HCT116 (cell line): ENCODE data around the gene NAA16. TPM values are rescaled to one million over a fixed set of nuclear protein-coding genes. Genes with fewer than 3 reads are reported as not detected.

Source experiments
- ATAC-seq: fragments of 200-7000 bp; cut with Tn5 transposase; 2 replicates; pipeline ENCODE4 v1.9.1; 2020; ENCODE audit warnings: mild to moderate bottlenecking, moderate library complexity
- BruUV-seq: library from RNA; stranded (reverse); fragments of 400-500 nt; replicated peaks from 2 replicates; lab custom pipeline; 2021; lab: Mats Ljungman, UMichigan
- CTCF ChIA-PET: fragments of 300-600 bp; sonication (Branson Sonifier 250); formaldehyde crosslinking; loops from one replicate; lab custom pipeline; 2021; ENCODE audit warnings: antibody characterized with exemption; lab: Charles Lee
- POLR2A ChIA-PET: fragments of 300-600, 350-600 bp; sonication (Branson Sonifier 250); formaldehyde crosslinking; loops from one replicate; lab custom pipeline; 2021; ENCODE audit warnings: antibody characterized with exemption; lab: Charles Lee
- RAD21 ChIA-PET, 2 experiments: fragments of 300-600 bp; sonication (Branson Sonifier 250); formaldehyde crosslinking; loops; one replicate each; lab custom pipeline; 2023; ENCODE audit warnings: low total read pairs in 2 of 2; ENCODE audit not compliant: uncharacterized antibody in 2 of 2, unreplicated experiment in 2 of 2, low non-redundant PET in 1 of 2; lab: Charles Lee
- DNase-seq: peaks from one replicate; pipeline ENCODE4 v3.0.0-alpha.2; 2010; ENCODE audit warnings: low read depth, low spot score
- H2AFZ ChIP-seq: fragments of 200-600 bp; shearing (Covaris generic), sonication (generic); 2 replicates; pipeline ENCODE4 v1.6.1; 2017; ENCODE audit warnings: low read depth, mixed run types, mixed read lengths, antibody characterized with exemption, low read length; ENCODE audit not compliant: poor library complexity, severe bottlenecking
- H3K27ac ChIP-seq: 2 replicates; pipeline ENCODE4 v1.5.1; 2012; ENCODE audit warnings: low read depth, low read length
- H3K27me3 ChIP-seq: fragments of 200-600 bp; sonication (generic); 2 replicates; pipeline ENCODE4 v1.6.1; 2016; ENCODE audit warnings: mixed run types, low read length, mixed read lengths; ENCODE audit not compliant: insufficient read depth
- H3K36me3 ChIP-seq, 2 experiments: fragments of 200-500 bp in 1 of 2; fragments of 200-600 bp in 1 of 2; sonication (Bioruptor generic) in 1 of 2; sonication (generic) in 1 of 2; 2 replicates each; pipeline versions ENCODE4 v1.5.1 to v1.6.1; 2014 to 2016; ENCODE audit warnings: low read length in 2 of 2, inconsistent platforms in 1 of 2, mixed read lengths in 1 of 2, mixed run types in 1 of 2; ENCODE audit not compliant: insufficient read depth in 2 of 2, control insufficient read depth in 1 of 2
- H3K4me1 ChIP-seq, 2 experiments: fragments of 200-600 bp in 1 of 2; sonication (generic) in 1 of 2; 2 replicates each; pipeline versions ENCODE4 v1.5.1 to v1.6.1; 2012 to 2017; ENCODE audit warnings: low read length in 2 of 2, inconsistent platforms in 1 of 2, mild to moderate bottlenecking in 1 of 2, mixed read lengths in 1 of 2, mixed run types in 1 of 2, moderate library complexity in 1 of 2; ENCODE audit not compliant: insufficient read depth in 2 of 2, control insufficient read depth in 1 of 2
- H3K4me2 ChIP-seq: fragments of 200-600 bp; sonication (generic); 2 replicates; pipeline ENCODE4 v1.6.1; 2017; ENCODE audit warnings: mixed run types, low read length, mixed read lengths
- H3K4me3 ChIP-seq, 2 experiments: fragments of 200-600 bp in 1 of 2; sonication (generic) in 1 of 2; replicated peaks in 1 of 2; 2 replicates each; pipeline ENCODE4 v1.5.1; 2011 to 2016; ENCODE audit warnings: low read length in 2 of 2, control low read depth in 1 of 2, low read depth in 1 of 2, mild to moderate bottlenecking in 1 of 2, mixed read lengths in 1 of 2, mixed run types in 1 of 2
- H3K79me2 ChIP-seq: fragments of 200-600 bp; sonication (generic); 2 replicates; pipeline ENCODE4 v1.6.1; 2017; ENCODE audit warnings: mild to moderate bottlenecking, mixed run types, low read length, moderate library complexity, mixed read lengths; ENCODE audit not compliant: insufficient read depth
- H3K9ac ChIP-seq: fragments of 200-600 bp; sonication (generic); 2 replicates; pipeline ENCODE4 v1.6.1; 2016; ENCODE audit warnings: low read length, mixed read lengths
- H3K9me2 ChIP-seq: fragments of 200-600 bp; sonication (generic), shearing (Covaris generic); 2 replicates; pipeline ENCODE4 v1.6.1; 2017; ENCODE audit warnings: mixed run types, mild to moderate bottlenecking, moderate library complexity; ENCODE audit not compliant: insufficient read depth
- H3K9me3 ChIP-seq, 2 experiments: fragments of 200-500 bp in 1 of 2; fragments of 200-600 bp in 1 of 2; sonication (Bioruptor generic) in 1 of 2; sonication (generic) in 1 of 2; 2 replicates each; pipeline ENCODE4 v1.6.1; 2014 to 2017; ENCODE audit warnings: low read length in 2 of 2, mixed read lengths in 2 of 2, inconsistent platforms in 1 of 2, low read depth in 1 of 2, mild to moderate bottlenecking in 1 of 2, mixed run types in 1 of 2, moderate library complexity in 1 of 2; ENCODE audit not compliant: control insufficient read depth in 1 of 2, insufficient read depth in 1 of 2
- H4K20me1 ChIP-seq: fragments of 200-600 bp; sonication (generic), shearing (Covaris generic); 2 replicates; pipeline ENCODE4 v1.6.1; 2017; ENCODE audit warnings: mixed run types, mild to moderate bottlenecking, moderate library complexity; ENCODE audit not compliant: insufficient read depth
- CEBPB ChIP-seq: IDR thresholded peaks from 2 replicates; pipeline ENCODE4 v1.6.1; 2012; ENCODE audit warnings: low read depth
- EGR1 ChIP-seq: IDR thresholded peaks from 2 replicates; pipeline ENCODE4 v1.6.1; 2012; ENCODE audit warnings: low read depth
- EZH2phosphoT487 ChIP-seq: fragments of 200-600 bp; IDR thresholded peaks from 2 replicates; pipeline ENCODE4 v1.6.1; 2018; ENCODE audit warnings: antibody characterized with exemption, borderline replicate concordance
- POLR2AphosphoS5 ChIP-seq: IDR thresholded peaks from 2 replicates; pipeline ENCODE4 v1.6.1; 2011; ENCODE audit warnings: mild to moderate bottlenecking, low read depth, low read length, moderate library complexity
- intact Hi-C: fragments of 100-400 bp; cut with micrococcal nuclease; formaldehyde crosslinking; loops from 2 replicates; pipeline ENCODE4 v1.10.0; 2022
- total RNA-seq: library from RNA; stranded (reverse); gene quantifications from one replicate; pipeline ENCODE4 v1.2.1, GENCODE V29; 2021; ENCODE audit not compliant: unreplicated experiment
- TF ChIP-seq, protein P1 (sequence below): IDR thresholded peaks from 2 replicates; pipeline ENCODE4 v1.6.1; 2011; ENCODE audit warnings: mild to moderate bottlenecking, low read length, moderate library complexity; ENCODE audit not compliant: insufficient replicate concordance; ENCODE audit errors: extremely low read depth

Gene NAA16
- total RNA-seq, 1 experiment from 2014 or later: 19.1 TPM

DNA sequence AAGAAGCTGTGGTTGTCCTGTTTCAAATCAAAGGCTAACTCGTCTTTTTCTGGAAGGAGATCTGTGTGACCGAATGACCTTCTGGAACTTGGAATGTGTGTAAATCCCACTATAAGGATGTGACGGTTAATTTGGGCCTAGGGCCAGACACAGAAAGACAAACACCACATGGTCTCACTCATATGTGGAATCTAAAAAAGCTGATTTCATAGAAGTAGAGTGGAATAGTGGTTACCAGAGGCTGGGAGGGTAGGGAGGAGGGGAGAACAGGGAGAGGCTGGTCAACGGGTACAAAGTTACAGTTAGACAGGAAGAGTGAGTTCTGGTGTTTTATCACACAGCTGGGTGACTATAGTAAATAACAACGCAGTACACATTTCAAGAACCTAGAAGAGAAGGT is 107.0 kb downstream of the NAA16 start (continued):
- TF ChIP-seq EGR1 (no peak), EZH2phosphoT487 (no peak), CEBPB (no peak)

- Histone ChIP-seq H3K27ac (no peak overlapping the region), H3K36me3 (no peaks in the 10 kb centered on the region), H3K4me2 (no peak overlapping the region), H3K27me3 (no peaks in the 10 kb centered on the region), H4K20me1 (no peaks in the 10 kb centered on the region), H3K9me2 (no peaks in the 10 kb centered on the region), H3K79me2 (no peaks in the 10 kb centered on the region), H2AFZ (no peak overlapping the region), H3K9ac (no peak overlapping the region), H3K4me3 (no peak overlapping the region), H3K9me3 (no peaks in the 10 kb centered on the region), H3K4me1 (no peaks in the 10 kb centered on the region)
- no peak for ATAC-seq
- DNase-seq: no peak
- no TSS peak for BruUV-seq
- ChIA-PET RAD21 (no interaction called here), CTCF (no interaction called here), POLR2A (no interaction called here)
- TF ChIP-seq POLR2AphosphoS5: no peak
- TF ChIP-seq, protein P1, sequence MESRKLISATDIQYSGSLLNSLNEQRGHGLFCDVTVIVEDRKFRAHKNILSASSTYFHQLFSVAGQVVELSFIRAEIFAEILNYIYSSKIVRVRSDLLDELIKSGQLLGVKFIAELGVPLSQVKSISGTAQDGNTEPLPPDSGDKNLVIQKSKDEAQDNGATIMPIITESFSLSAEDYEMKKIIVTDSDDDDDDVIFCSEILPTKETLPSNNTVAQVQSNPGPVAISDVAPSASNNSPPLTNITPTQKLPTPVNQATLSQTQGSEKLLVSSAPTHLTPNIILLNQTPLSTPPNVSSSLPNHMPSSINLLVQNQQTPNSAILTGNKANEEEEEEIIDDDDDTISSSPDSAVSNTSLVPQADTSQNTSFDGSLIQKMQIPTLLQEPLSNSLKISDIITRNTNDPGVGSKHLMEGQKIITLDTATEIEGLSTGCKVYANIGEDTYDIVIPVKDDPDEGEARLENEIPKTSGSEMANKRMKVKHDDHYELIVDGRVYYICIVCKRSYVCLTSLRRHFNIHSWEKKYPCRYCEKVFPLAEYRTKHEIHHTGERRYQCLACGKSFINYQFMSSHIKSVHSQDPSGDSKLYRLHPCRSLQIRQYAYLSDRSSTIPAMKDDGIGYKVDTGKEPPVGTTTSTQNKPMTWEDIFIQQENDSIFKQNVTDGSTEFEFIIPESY: no peak
- intact Hi-C loops: no loop called here
These were observed 107.7 kb downstream of the NAA16 start for GRCh38 chr13:41418731-41419130.

DNA sequence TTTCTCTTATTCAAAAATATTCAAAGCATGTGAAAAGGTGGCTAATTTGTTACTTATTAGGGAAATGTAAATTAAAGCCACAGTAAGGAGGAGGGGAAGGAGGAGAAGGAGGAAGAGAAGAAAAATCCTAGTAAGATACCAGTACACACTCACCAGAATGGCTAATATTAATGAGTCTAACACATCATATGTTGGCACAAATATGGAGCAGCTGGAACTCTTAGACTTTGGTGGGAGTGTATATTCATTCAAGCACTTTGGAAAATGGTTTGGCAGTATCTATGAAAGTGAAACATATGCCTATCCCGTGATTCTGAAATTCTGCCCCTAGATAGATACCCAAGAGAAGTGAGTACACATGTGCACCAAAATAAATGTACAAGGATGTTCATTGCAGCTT is 108.1 kb downstream of the NAA16 start:
- intact Hi-C loops: no loop called here
- BruUV-seq: no TSS peak
- TF ChIP-seq CEBPB: no peak
- H3K27ac ChIP-seq: no peak overlapping the region
- H3K4me1 ChIP-seq: no peaks in the 10 kb centered on the region
- no peaks in the 10 kb centered on the region for H3K79me2 ChIP-seq
- no peaks in the 10 kb centered on the region for H3K27me3 ChIP-seq
- H3K9me2 ChIP-seq: no peaks in the 10 kb centered on the region
- no peak overlapping the region for H3K9ac ChIP-seq
- RAD21 ChIA-PET: no interaction called here
- H2AFZ ChIP-seq: no peak overlapping the region
- H3K9me3 ChIP-seq: no peaks in the 10 kb centered on the region
- H3K36me3 ChIP-seq: no peaks in the 10 kb centered on the region
- ATAC-seq (no peak), DNase-seq (no peak)
- no peak overlapping the region for H3K4me3 ChIP-seq
- no peak overlapping the region for H3K4me2 ChIP-seq
- no peaks in the 10 kb centered on the region for H4K20me1 ChIP-seq
- POLR2A ChIA-PET: no interaction called here
- CTCF ChIA-PET: no interaction called here
